Mucosa of stomach (tissue), 1 donor: ENCODE results near the gene ABCC4.
"Not testable (repeated sequence)": the region's sequence is repeated elsewhere in the genome, so short reads cannot be mapped to it uniquely, and the experiment has no call there.

Experiments
- H3K27me3 ChIP-seq: one replicate; pipeline ENCODE4 v1.7.0; 2013; ENCODE audit warnings: mild to moderate bottlenecking, low read length; ENCODE audit not compliant: control insufficient read depth, insufficient read depth
- H3K36me3 ChIP-seq: one replicate; pipeline ENCODE4 v1.7.0; 2013; ENCODE audit warnings: low read length; ENCODE audit not compliant: control insufficient read depth, insufficient read depth
- H3K4me1 ChIP-seq: one replicate; pipeline ENCODE4 v1.7.0; 2013; ENCODE audit warnings: mild to moderate bottlenecking, low read length; ENCODE audit not compliant: control insufficient read depth, insufficient read depth
- H3K4me3 ChIP-seq: one replicate; pipeline ENCODE4 v1.7.0; 2013; ENCODE audit warnings: low read length
- H3K9ac ChIP-seq: one replicate; pipeline ENCODE4 v1.7.0; 2013; ENCODE audit warnings: mild to moderate bottlenecking, low read length, moderate library complexity
- H3K9me3 ChIP-seq: one replicate; pipeline ENCODE4 v1.7.0; 2013; ENCODE audit warnings: mild to moderate bottlenecking, low read length, moderate library complexity; ENCODE audit not compliant: control insufficient read depth
- donor health status: Pancreatic carcinoma.

The ABCC4 gene

DNA sequence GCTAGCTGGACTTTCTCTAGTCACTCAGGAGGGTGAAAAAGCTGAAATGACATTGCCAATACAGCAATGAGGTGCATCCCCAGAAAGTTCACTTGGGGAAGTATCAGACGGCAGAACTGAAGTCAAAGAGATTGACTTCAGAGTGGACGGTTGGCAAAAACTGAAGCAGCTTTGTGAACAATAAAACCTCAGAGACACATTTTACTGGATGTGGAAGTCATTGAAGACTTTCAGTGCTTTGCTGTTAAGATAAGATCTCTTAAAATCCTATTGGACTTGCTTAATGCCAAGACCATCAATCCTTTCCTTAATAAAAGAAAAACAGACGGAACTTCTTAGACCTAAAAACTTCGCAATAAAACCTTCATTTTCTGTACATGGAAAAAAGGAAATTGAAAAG, 103.7 kb downstream of the ABCC4 start:
- no peaks in the 10 kb centered on the region for H3K36me3 ChIP-seq
- H3K4me1 ChIP-seq = no peaks in the 10 kb centered on the region
- H3K27me3 ChIP-seq = no peaks in the 10 kb centered on the region
- H3K4me3 ChIP-seq = no peak overlapping the region
- no peaks in the 10 kb centered on the region for H3K9me3 ChIP-seq
- no peak overlapping the region for H3K9ac ChIP-seq

- H3K4me3 ChIP-seq = no peak overlapping the region
- H3K27me3 ChIP-seq = no peaks in the 10 kb centered on the region
- H3K36me3 ChIP-seq = no peaks in the 10 kb centered on the region
- H3K9me3 ChIP-seq = no peaks in the 10 kb centered on the region
- H3K9ac ChIP-seq = no peak overlapping the region
- H3K4me1 ChIP-seq = no peaks in the 10 kb centered on the region
Measured at GRCh38 chr13:95195146-95195545, 106.1 kb downstream of the ABCC4 start.

DNA sequence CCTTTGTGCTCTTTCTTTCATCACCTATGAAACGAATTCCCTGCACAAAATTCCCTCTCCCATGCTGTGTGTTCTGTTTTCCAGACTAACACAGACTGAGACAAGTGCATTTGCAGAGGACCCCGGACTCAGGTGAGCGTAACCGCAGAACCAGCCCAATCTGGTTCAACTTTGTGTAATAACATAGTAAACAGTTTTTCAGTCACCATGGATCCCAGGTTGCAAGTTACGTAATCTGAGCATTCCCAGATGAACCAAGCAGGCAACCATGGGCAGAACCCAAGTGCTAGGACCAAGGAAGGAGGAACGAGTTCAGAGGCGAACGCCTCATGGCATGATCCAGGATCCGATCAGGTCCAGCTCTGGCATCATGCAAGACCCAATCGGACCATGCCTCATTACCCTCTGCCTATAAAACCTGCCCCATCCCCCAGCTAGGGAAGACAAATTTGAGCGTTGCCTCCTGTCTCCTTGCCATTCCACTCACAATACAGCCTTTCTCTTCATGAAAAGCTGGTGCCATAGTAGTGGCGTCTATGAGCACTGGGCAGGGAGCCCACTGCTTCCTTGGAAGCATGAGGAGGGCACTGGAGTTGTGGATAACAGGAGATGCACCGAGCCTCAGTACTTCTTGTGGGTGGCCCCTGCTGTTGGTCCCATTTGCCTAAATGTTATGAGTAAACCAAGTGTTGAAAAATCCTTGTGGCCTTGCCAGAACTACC, 107.6 kb downstream of the ABCC4 start:
- no peaks in the 10 kb centered on the region for H3K4me1 ChIP-seq
- no peaks in the 10 kb centered on the region for H3K36me3 ChIP-seq
- H3K9ac ChIP-seq = no peak overlapping the region
- no peaks in the 10 kb centered on the region for H3K9me3 ChIP-seq
- no peaks in the 10 kb centered on the region for H3K27me3 ChIP-seq
- H3K4me3 ChIP-seq = no peak overlapping the region

DNA sequence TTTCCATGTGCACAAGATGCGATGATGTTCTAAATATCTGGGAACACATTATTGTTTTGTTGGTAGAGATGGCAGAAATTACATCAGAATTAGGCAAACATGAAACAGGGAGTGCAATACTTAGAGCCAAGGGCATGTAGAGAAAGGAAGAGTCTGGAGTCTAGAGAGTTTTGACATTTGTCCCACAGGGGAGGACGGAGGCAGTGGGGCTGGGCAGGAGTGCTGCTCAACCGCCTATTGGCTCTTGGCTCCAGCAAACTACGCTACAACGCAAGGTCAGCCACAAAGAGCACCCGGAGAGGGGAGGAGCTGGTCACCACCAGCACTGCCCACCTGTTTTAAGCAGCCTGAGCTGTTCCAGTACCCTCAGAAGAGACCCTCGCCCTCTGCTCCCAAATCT, 108.3 kb downstream of the ABCC4 start:
- H3K4me1 ChIP-seq = no peaks in the 10 kb centered on the region
- H3K9me3 ChIP-seq = no peaks in the 10 kb centered on the region
- no peak overlapping the region for H3K4me3 ChIP-seq
- H3K36me3 ChIP-seq = no peaks in the 10 kb centered on the region
- H3K9ac ChIP-seq = no peak overlapping the region
- H3K27me3 ChIP-seq = no peaks in the 10 kb centered on the region

GRCh38 chr13:95192564-95192945, 108.7 kb downstream of the ABCC4 start:
- H3K9me3 ChIP-seq, H3K4me1 ChIP-seq, H3K4me3 ChIP-seq, H3K27me3 ChIP-seq, H3K36me3 ChIP-seq, H3K9ac ChIP-seq: not testable (repeated sequence)

DNA sequence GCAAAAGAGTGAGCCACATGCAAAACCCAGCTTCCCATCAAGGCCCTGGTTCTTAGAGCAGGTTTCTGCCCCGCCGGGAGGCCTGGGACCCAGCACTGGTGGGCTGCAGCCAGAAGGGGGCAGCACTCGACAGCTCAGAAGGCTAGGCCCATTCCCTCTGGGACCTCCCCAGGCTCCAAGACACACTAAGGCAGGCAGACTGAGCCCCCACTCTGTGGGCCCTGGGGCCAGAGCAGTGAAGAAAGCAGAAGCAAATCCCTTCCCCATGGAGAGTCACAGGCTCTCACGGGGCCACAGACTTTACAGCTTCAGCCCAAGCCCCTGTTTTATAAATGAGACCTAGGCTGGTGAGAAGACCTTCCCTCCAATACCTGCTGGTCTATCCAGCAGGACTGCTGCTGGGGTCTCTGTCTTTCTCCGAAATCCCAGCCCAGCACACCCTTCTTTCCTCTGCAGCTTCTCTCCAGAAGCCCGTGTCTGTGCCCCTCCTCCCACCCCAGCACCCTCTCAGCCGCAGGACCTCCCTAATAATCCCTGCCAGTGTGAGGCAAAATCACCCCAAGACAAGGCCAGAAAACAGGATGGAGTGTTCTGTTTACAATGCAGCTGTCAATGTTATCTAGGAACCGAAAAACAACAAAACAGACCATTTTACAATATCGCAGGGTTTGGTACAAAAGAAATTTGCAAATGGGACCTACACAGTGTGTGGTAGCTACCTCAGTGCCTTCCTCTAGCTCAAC, 109.3 kb downstream of the ABCC4 start:
- no peaks in the 10 kb centered on the region for H3K27me3 ChIP-seq
- no peaks in the 10 kb centered on the region for H3K9me3 ChIP-seq
- no peak overlapping the region for H3K9ac ChIP-seq
- H3K36me3 ChIP-seq = no peaks in the 10 kb centered on the region
- no peaks in the 10 kb centered on the region for H3K4me1 ChIP-seq
- no peak overlapping the region for H3K4me3 ChIP-seq

DNA sequence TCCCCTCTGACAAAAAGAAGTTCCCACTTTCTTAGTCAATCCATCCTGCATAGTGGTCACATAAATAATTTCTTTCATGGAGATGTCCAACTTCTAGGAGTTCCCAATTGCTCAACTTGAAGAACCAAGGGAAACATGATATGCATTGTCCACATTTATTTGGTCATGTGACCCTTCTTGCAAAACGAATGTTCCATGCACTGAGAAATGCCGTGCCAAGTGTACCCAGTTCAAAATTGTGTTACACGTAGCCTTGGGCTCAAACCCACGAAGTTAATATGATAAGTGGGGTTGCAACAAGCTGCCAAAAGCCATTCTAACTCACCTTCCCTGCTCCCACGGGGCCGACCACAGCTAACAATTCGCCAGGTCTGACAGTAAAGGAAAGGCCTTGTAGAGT, 113.1 kb downstream of the ABCC4 start:
- H3K9me3 ChIP-seq = no peaks in the 10 kb centered on the region
- H3K27me3 ChIP-seq = no peaks in the 10 kb centered on the region
- peaks cover 7% of the 10 kb centered on the region for H3K4me1 ChIP-seq
- H3K9ac ChIP-seq = no peak overlapping the region
- H3K36me3 ChIP-seq = no peaks in the 10 kb centered on the region
- H3K4me3 ChIP-seq = no peak overlapping the region

DNA sequence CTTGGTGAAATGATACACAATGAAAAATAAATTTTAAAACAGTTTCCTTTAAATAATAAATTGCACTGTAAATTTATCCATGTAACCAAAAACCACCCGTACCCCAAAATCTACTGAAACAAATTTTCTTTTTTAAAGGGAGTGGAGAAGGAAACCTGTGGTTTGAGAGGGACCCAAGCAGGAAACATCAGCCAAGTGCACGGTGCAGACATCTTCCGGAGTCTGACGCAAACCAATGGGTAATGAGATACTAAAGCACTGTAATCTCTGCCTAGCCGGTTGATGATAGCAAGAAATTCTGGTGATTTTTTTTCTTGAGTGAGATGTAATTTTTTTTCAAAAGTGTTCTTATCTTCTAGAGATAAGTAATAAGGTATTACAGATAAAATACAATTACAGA, 115.4 kb downstream of the ABCC4 start:
- Histone ChIP-seq H3K9ac (no peak overlapping the region), H3K27me3 (no peaks in the 10 kb centered on the region)

DNA sequence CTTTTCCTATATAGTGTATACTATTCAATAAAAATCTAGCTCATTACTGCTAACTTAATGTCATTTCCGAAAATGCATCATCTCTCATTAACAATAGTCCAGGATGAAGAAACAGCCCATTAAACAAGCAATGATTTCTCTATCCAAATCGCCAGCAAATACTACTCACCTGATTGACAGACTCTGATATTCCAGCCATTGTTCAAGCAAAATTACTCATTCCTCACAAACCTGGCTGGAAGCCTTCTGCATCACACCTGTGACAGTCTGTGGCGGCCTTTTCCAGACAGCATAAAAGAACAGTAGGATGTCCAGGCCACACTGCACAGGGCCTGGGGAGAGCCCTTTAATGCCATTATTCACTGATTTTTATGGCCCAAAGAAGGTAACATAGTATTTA, 115.9 kb downstream of the ABCC4 start:
- Histone ChIP-seq H3K9ac (no peak overlapping the region), H3K9me3 (no peaks in the 10 kb centered on the region), H3K36me3 (no peaks in the 10 kb centered on the region), H3K4me1 (peaks cover 19% of the 10 kb centered on the region), H3K27me3 (no peaks in the 10 kb centered on the region), H3K4me3 (no peak overlapping the region)

More for the DNA sequence above, 115.4 kb downstream of the ABCC4 start:
- Histone ChIP-seq H3K4me3 (no peak overlapping the region), H3K4me1 (peaks cover 18% of the 10 kb centered on the region), H3K9me3 (no peaks in the 10 kb centered on the region), H3K36me3 (no peaks in the 10 kb centered on the region)

DNA sequence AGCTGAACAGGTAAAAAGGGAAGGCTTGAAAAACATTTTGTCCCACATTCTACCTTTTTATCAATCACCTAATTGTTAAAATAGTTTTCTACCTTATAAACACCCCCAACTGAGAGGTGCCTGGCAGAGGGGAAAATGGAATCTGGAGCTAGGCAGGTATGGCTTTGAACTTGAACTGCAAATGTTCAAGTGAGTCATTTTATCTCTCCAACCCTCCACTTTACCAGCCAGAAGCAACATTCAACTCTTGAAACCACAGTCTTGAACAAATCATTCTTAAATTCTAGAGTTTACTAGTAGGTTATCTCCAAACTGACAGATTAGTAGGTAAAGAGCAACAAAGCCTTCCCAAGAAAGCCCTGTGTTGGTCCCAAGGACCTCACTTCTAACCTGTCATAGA, 116.9 kb downstream of the ABCC4 start:
- Histone ChIP-seq H3K27me3 (no peaks in the 10 kb centered on the region), H3K4me3 (no peak overlapping the region), H3K4me1 (peaks cover 19% of the 10 kb centered on the region), H3K9me3 (no peaks in the 10 kb centered on the region), H3K36me3 (no peaks in the 10 kb centered on the region), H3K9ac (no peak overlapping the region)

GRCh38 chr13:95182570-95183265, 118.5 kb downstream of the ABCC4 start:
- Histone ChIP-seq H3K9me3 (no peaks in the 10 kb centered on the region), H3K36me3 (no peaks in the 10 kb centered on the region), H3K27me3 (no peaks in the 10 kb centered on the region), H3K9ac (no peak overlapping the region), H3K4me1 (peaks cover 19% of the 10 kb centered on the region), H3K4me3 (no peak overlapping the region)

- Histone ChIP-seq H3K9me3 (no peaks in the 10 kb centered on the region), H3K27me3 (no peaks in the 10 kb centered on the region), H3K4me1 (peaks cover 19% of the 10 kb centered on the region)
Measured at GRCh38 chr13:95181586-95181985, 119.7 kb downstream of the ABCC4 start.

More at GRCh38 chr13:95181586-95181985, 119.7 kb downstream of the ABCC4 start:
- no peaks in the 10 kb centered on the region for H3K36me3 ChIP-seq
- H3K4me3 ChIP-seq = no peak overlapping the region
- H3K9ac ChIP-seq = no peak overlapping the region
